Stimulated activated naive CD8-positive, alpha-beta T cell treated with anti-CD3 and anti-CD28 coated beads, Interleukin-15, Interleukin-2, amounts not matched to agents 100 ng/mL and 50 ng/mL, for 24 hours (primary cell): ENCODE data around the gene APBB2.
"Not testable (repeated sequence)": the region's sequence is repeated elsewhere in the genome, so short reads cannot be mapped to it uniquely, and the experiment has no call there.

Source experiments
- H3K27ac Mint-ChIP-seq: one replicate; pipeline ENCODE4 v1.8.0; 2021; ENCODE audit warnings: mild to moderate bottlenecking, mixed read lengths
- H3K27me3 Mint-ChIP-seq: one replicate; pipeline ENCODE4 v1.8.0; 2021; ENCODE audit warnings: mixed read lengths
- H3K36me3 Mint-ChIP-seq: one replicate; pipeline ENCODE4 v1.8.0; 2021; ENCODE audit warnings: low read depth, mixed read lengths
- H3K4me1 Mint-ChIP-seq: one replicate; pipeline ENCODE4 v1.8.0; 2021; ENCODE audit warnings: low read depth, mixed read lengths
- H3K4me3 Mint-ChIP-seq: one replicate; pipeline ENCODE4 v1.8.0; 2021; ENCODE audit warnings: mild to moderate bottlenecking, mixed read lengths
- H3K9me3 Mint-ChIP-seq: one replicate; pipeline ENCODE4 v1.8.0; 2021; ENCODE audit warnings: mixed read lengths

Gene APBB2

GRCh38 chr4:41024556-41025491, 189.5 kb downstream of the APBB2 start:
- Mint-ChIP-seq H3K27me3 (no peaks in the 10 kb centered on the region), H3K27ac (no peak overlapping the region), H3K9me3 (peaks cover 32% of the 10 kb centered on the region), H3K36me3 (no peaks in the 10 kb centered on the region), H3K4me3 (no peak overlapping the region), H3K4me1 (no peaks in the 10 kb centered on the region)

- Mint-ChIP-seq H3K4me1 (no peaks in the 10 kb centered on the region), H3K27me3 (no peaks in the 10 kb centered on the region), H3K36me3 (no peaks in the 10 kb centered on the region), H3K4me3 (no peak overlapping the region), H3K9me3 (peaks cover 23% of the 10 kb centered on the region), H3K27ac (no peak overlapping the region)
Measured at GRCh38 chr4:41022116-41022515, 192.2 kb downstream of the APBB2 start.

DNA sequence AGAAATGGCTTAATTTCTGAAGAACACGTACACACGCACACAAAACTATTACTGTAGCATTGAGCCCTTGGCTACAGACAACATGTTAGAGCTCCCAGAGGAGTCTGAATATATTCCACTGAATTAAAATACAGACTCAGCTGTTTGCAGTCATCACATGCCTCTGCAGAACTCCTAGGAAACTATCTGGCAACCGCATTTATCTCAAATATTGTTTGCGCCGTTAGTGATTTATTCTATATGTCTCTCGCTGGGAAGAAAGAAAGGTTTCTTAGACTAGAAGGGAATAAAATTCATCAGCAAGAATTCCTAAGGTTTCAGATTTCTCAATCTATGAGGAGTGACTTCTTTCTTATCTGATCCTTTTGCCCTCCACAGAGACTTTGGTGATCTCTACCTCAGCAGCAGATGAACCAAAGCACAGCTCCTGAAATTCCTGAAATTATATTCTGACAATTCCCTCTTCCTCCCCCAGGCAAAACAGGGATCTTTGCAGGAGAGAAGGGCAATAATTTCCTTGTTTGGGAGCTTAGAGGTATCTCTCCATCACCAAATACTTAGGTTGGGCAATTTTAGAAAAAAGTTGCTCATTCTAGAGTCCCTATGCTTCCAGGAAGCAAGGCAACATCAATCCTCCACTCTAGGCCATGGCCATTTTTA, 199.2 kb downstream of the APBB2 start:
- Mint-ChIP-seq H3K36me3 (no peaks in the 10 kb centered on the region), H3K4me1 (no peaks in the 10 kb centered on the region), H3K27me3 (no peaks in the 10 kb centered on the region), H3K4me3 (no peak overlapping the region), H3K27ac (no peak overlapping the region), H3K9me3 (no peaks in the 10 kb centered on the region)

DNA sequence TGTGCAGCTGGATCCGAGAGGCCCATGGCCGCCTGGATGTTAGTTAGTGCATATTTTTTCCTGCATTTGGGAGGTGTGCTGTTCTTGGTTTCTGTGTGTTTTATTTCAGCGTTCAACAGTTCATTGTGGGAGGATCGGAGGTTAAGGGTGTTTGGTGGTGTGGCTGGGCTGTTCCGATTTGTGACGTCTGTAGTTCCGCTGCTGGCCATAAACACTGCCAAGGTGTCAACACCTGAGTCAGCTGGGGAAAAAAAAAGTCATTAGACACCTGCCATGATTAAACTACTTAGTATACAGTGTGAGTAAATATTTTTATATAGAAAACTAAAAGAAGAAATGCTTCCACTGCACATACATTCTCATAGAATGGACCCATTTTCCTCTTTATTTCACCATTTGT, 200.2 kb downstream of the APBB2 start:
- Mint-ChIP-seq H3K27ac (no peak overlapping the region), H3K4me3 (no peak overlapping the region), H3K4me1 (no peaks in the 10 kb centered on the region), H3K9me3 (no peaks in the 10 kb centered on the region), H3K36me3 (no peaks in the 10 kb centered on the region), H3K27me3 (no peaks in the 10 kb centered on the region)

DNA sequence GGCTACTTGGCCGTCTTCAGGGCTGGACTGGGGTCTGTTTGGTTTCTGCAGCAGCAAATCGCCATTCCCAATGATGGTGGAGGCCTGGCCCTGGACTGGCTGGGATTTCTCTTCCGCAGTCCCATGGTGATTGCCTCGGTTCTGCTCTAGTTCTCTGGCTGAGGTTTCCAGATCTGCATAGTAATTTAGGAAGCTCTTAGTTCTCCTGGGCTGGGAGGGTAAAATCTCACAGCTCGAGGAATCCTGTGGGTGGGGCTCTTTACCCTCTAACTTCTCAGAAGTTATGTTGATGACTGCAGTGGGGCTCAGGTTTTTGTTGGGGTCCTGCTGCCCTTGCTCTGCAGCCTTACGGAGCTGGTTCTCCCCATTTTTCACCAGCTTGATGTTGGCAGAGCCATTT, 200.6 kb downstream of the APBB2 start:
- no peaks in the 10 kb centered on the region for H3K27me3 Mint-ChIP-seq
- H3K36me3 Mint-ChIP-seq, result no peaks in the 10 kb centered on the region
- H3K9me3 Mint-ChIP-seq, result no peaks in the 10 kb centered on the region
- no peak overlapping the region for H3K27ac Mint-ChIP-seq
- no peak overlapping the region for H3K4me3 Mint-ChIP-seq
- H3K4me1 Mint-ChIP-seq, result no peaks in the 10 kb centered on the region

DNA sequence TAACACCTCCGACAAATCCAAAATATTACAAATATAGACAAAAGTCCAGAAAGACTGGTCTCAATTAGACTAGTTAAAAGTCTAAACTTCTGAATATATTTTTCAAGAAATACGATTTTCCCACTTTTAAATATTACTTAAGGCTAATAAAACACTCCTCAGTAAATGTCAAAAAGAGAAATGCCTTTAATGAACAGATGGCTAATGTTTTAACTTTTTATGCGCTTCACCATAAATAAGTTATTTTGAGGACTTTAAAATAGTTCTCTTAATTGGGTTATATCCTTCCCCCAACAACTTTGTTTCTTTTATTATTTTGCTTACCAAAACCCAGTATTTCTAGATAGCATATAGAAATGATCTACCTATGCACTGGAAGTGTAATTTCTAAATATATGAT, 201.4 kb downstream of the APBB2 start:
- H3K27me3 Mint-ChIP-seq, result no peaks in the 10 kb centered on the region
- no peaks in the 10 kb centered on the region for H3K36me3 Mint-ChIP-seq
- H3K4me3 Mint-ChIP-seq, result no peak overlapping the region
- H3K9me3 Mint-ChIP-seq, result no peaks in the 10 kb centered on the region
- no peaks in the 10 kb centered on the region for H3K4me1 Mint-ChIP-seq
- no peak overlapping the region for H3K27ac Mint-ChIP-seq

- no peaks in the 10 kb centered on the region for H3K36me3 Mint-ChIP-seq
- no peak overlapping the region for H3K4me3 Mint-ChIP-seq
- no peaks in the 10 kb centered on the region for H3K9me3 Mint-ChIP-seq
- H3K27ac Mint-ChIP-seq, result no peak overlapping the region
- no peaks in the 10 kb centered on the region for H3K27me3 Mint-ChIP-seq
- no peaks in the 10 kb centered on the region for H3K4me1 Mint-ChIP-seq
Measured at GRCh38 chr4:41012293-41012692, 202.0 kb downstream of the APBB2 start.

- no peaks in the 10 kb centered on the region for H3K27me3 Mint-ChIP-seq
- no peaks in the 10 kb centered on the region for H3K36me3 Mint-ChIP-seq
- no peaks in the 10 kb centered on the region for H3K4me1 Mint-ChIP-seq
- H3K4me3 Mint-ChIP-seq, result no peak overlapping the region
- no peaks in the 10 kb centered on the region for H3K9me3 Mint-ChIP-seq
- no peak overlapping the region for H3K27ac Mint-ChIP-seq
Measured at GRCh38 chr4:41009411-41009810, 204.9 kb downstream of the APBB2 start.

- H3K27ac Mint-ChIP-seq, result no peak overlapping the region
- H3K4me3 Mint-ChIP-seq, result no peak overlapping the region
Measured at GRCh38 chr4:41006141-41006540, 208.2 kb downstream of the APBB2 start.

DNA sequence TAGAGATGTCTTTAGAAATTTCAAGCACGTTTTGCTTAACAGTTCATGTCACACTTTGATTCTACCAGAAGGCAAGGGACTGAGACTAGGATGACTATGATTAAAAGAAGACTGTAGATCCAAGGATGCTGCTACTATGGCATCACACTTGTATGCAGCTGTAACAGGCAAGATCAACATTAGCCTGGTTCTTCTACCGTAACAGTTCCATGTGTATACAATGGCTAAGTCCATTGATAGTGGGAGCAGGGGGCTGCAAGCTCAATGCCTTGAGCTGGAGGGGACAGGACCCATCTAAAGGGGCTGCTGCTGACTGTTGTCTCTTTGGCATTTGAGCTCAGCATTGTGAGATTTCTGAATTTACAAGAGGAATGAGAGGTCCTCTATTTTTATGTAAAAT, 212.0 kb downstream of the APBB2 start:
- Mint-ChIP-seq H3K4me1 (no peaks in the 10 kb centered on the region), H3K27ac (no peak overlapping the region), H3K27me3 (no peaks in the 10 kb centered on the region), H3K36me3 (no peaks in the 10 kb centered on the region), H3K9me3 (no peaks in the 10 kb centered on the region), H3K4me3 (no peak overlapping the region)

More at GRCh38 chr4:41006141-41006540, 208.2 kb downstream of the APBB2 start:
- H3K27me3 Mint-ChIP-seq, result no peaks in the 10 kb centered on the region
- H3K36me3 Mint-ChIP-seq, result no peaks in the 10 kb centered on the region
- no peaks in the 10 kb centered on the region for H3K9me3 Mint-ChIP-seq
- H3K4me1 Mint-ChIP-seq, result no peaks in the 10 kb centered on the region

- Mint-ChIP-seq H3K36me3 (no peaks in the 10 kb centered on the region), H3K4me1 (no peaks in the 10 kb centered on the region), H3K27ac (no peak overlapping the region), H3K27me3 (peaks cover 5% of the 10 kb centered on the region), H3K4me3 (no peak overlapping the region), H3K9me3 (no peaks in the 10 kb centered on the region)
Measured at GRCh38 chr4:41000356-41000755, 214.0 kb downstream of the APBB2 start.

DNA sequence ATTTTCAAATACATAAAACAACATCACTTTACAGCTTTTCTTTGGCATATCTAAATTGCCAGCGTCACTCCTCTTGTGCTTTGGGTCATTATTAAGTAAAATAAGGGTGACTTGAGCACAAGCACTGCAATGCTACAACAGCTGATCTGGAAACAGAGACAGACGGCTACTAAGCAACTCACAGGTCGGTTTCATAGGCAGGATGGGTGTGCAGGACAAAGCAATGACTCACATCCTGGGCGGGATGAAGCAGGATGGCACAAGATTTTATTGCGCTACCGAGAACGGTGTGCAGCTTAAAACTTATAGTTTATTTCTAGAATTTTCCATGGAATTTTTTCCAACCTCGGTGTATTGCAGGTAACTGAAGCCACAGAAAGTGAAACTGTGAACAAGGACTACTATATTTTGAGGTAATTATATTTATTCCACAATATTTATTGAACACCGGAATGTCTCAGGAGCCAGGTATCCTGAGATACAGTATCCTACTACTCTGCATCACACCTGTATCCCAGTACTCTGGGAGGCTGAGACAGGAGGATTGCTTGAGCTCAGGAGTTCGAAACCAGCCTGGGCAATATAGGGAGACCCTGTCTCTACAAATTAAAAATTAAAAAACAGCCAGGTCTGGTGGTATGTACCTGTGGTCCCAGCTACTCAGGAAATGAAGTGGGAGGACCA, 215.5 kb downstream of the APBB2 start:
- Mint-ChIP-seq H3K27me3 (peaks cover 5% of the 10 kb centered on the region), H3K9me3 (no peaks in the 10 kb centered on the region), H3K4me1 (no peaks in the 10 kb centered on the region), H3K27ac (no peak overlapping the region), H3K36me3 (no peaks in the 10 kb centered on the region), H3K4me3 (no peak overlapping the region)

DNA sequence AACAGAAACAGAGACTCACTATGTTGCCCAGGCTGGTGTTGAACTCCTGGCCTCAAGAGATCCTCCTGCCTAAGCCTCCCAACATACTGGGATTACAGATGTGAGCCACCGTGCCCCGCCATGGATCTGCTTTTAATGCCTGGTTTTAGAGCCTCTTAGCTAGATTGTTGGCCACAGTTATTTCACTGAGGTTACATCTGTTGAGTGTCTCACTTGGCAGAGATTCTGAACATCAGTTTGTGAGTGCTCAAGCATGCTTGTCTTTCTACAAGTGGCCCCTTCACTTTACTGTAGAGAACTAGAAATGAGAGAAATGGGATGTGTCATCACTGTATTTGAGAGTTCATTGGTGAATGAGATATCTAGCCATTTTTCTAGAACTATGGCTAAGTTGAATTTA, 218.5 kb downstream of the APBB2 start:
- H3K4me3 Mint-ChIP-seq, result no peak overlapping the region
- no peak overlapping the region for H3K27ac Mint-ChIP-seq
- peaks cover 5% of the 10 kb centered on the region for H3K27me3 Mint-ChIP-seq
- H3K4me1 Mint-ChIP-seq, result no peaks in the 10 kb centered on the region
- H3K36me3 Mint-ChIP-seq, result no peaks in the 10 kb centered on the region
- no peaks in the 10 kb centered on the region for H3K9me3 Mint-ChIP-seq

DNA sequence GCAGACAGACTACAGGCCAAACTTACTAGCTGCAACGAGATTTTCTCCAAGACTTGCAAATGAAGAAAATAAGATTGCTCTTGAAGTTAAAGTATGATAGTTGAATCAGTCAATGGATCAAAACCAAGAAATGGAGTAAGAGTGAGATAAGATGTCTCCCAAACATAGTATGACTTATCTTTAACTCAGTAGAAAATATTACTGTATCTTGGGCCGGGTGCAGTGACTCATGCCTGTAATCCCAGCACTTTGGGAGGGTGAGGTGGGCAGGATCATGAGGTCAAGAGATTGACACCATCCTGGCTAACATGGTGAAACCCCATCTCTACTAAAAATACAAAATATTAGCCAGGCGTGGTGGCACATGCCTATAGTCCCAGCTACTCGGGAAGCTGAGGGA, 220.0 kb downstream of the APBB2 start:
- not testable (repeated sequence) for H3K9me3 Mint-ChIP-seq, H3K4me1 Mint-ChIP-seq, H3K4me3 Mint-ChIP-seq, H3K36me3 Mint-ChIP-seq, H3K27ac Mint-ChIP-seq, H3K27me3 Mint-ChIP-seq

GRCh38 chr4:40993296-40993693, 221.0 kb downstream of the APBB2 start:
- not testable (repeated sequence) for H3K9me3 Mint-ChIP-seq, H3K27me3 Mint-ChIP-seq, H3K4me3 Mint-ChIP-seq, H3K36me3 Mint-ChIP-seq, H3K4me1 Mint-ChIP-seq, H3K27ac Mint-ChIP-seq
